ENCODE results near the gene WTAP.
"Not testable (repeated sequence)": the region's sequence is repeated elsewhere in the genome, so short reads cannot be mapped to it uniquely, and the experiment has no call there.

Gene WTAP

DNA sequence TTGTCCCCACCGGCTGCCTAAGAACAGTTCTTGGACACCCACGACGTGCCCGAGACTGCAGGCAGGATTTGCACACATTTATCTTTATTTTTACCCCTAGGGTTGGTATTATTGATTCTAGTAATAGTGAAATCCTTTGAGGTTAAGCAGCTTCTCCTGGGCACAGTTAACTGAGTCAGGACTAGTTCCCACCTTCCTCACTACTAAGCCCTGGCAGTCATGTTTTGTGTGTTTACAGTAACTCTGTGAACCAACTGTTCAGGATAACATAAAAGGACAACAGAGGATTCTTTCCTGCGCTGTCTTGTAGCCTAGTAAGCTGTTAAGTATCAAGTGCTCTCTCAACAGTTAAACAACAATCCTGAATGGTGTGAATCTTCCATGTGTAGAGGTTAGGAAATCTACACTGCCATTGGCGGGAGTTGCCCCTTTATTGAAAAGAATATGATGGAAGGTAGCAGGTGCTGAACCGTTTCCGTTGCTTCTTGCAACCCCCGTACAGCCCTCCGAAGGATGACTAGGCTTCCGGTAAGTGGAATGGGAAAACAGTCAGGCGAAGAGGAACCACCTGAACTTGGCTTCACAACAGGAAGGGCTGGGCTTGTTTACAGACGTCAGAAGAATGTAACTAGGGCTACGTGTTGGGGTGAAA is 33.3 kb upstream of the WTAP start:
- no peak for DNase-seq (ENCODE audit: low spot score)

DNA sequence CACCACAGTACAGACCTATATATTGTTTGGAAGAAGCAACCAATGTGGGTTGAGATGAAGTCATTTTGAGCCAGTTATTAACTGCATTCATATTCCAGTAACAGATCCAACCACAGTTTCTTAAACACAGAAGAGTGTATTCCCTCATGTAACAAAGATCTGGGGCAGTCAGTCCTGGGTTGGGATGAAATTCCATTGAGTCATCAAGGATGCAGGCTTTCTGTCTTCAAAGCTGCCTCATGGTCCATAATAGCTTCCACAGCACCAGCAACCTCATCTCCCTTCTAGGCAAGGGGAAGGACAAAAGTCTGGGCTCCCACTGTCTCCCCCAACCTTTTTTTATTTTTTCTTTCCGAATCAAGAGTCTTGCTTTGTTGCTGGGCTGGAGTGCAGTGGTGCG is 31.3 kb upstream of the WTAP start:
- DNase-seq (ENCODE audit: low spot score) = no peak

DNA sequence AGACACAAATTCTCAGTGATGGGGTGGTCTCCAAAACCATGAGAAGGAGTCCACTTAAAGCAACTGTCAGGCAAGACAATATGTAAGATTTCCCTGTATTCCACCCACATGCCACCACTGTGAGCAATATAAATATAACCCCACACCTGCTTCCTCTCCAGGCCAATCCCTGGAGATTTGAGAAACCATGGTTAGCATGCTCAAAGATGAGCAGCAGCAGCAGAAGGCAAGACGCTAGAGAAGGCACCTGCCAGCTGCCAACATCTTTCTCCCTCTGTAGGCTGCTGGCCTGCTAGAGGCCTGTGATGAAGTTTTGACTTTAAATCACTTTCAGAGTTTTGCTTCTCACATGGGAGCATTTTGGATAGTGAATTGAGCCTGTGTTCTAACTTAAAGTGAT is 26.3 kb upstream of the WTAP start:
- no peak for DNase-seq (ENCODE audit: low spot score)

GRCh38 chr6:159701413-159701999 is 25.8 kb upstream of the WTAP start:
- DNase-seq (ENCODE audit: low spot score) = no peak

GRCh38 chr6:159710603-159711002 is 16.7 kb upstream of the WTAP start:
- not testable (repeated sequence) for DNase-seq (ENCODE audit: low spot score)

GRCh38 chr6:159712389-159712788 is 14.9 kb upstream of the WTAP start:
- DNase-seq (ENCODE audit: low spot score) = not testable (repeated sequence)

DNA sequence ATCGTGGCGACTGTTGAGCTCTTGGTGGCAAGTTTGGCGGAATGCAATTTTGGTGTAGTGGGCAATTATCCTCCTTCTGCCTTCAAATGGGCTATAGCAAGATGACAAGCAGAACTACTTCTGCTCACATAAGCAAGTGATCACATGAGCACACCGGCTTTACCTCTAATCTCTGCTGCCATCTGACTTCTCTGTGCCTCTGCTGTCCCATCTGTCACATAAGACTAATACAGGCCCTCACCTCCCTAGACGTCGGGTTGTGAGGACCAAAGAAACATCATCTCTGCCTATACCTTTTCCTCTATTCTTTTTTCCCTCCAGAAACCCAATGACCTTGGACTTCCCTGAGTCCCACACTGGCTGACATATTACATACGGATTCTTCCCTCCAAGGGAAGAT is 13.3 kb upstream of the WTAP start:
- no peak for DNase-seq (ENCODE audit: low spot score)

GRCh38 chr6:159714404-159714803 is 12.9 kb upstream of the WTAP start:
- no peak for DNase-seq (ENCODE audit: low spot score)

- DNase-seq (ENCODE audit: low spot score) = no peak
Observed at GRCh38 chr6:159715166-159715565, 12.1 kb upstream of the WTAP start.

GRCh38 chr6:159715605-159716004 is 11.7 kb upstream of the WTAP start:
- no peak for DNase-seq (ENCODE audit: low spot score)

- no peak for DNase-seq (ENCODE audit: low spot score)
Observed at GRCh38 chr6:159716247-159717096, 10.8 kb upstream of the WTAP start.

GRCh38 chr6:159718634-159719033 is 8.7 kb upstream of the WTAP start:
- DNase-seq (ENCODE audit: low spot score) = no peak

DNA sequence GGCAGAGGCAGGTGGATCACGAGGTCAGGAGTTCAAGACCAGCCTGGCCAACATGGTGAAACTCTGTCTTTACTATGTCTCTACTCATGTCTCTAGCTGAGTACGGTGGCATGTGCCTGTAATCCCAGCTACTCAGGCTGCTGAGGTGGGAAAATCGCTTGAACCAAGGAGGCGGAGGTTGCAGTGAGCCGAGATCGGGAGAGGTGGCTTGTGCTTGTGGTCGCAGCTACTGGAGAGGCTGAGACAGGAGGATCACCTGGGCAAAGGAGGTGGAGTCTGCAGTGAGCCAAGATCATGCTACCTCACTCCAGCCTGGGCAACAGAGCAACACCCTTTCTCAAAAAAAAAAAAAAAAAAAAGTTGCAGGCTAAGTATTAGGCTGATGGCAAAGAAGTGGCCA is 8.0 kb upstream of the WTAP start:
- DNase-seq (ENCODE audit: low spot score) = no peak

DNA sequence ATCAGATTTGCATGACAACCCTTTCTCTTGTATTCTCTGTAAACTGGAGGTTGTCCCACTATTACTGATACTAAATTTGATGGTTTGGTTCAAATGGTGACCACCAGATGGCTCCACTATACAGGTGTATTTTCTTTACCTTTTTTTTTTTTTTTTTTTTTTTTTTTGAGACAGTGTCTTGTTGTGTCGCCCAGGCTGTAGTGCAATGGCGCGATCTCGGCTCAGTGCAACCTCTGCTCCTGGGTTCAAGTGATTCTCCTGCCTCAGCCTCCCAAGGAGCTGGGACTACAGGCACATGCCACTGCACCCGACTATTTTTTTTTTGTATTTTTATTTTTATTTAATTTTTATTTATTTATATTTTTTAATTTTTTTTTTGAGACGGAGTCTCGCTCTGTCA is 6.6 kb upstream of the WTAP start:
- DNase-seq (ENCODE audit: low spot score) = no peak

DNA sequence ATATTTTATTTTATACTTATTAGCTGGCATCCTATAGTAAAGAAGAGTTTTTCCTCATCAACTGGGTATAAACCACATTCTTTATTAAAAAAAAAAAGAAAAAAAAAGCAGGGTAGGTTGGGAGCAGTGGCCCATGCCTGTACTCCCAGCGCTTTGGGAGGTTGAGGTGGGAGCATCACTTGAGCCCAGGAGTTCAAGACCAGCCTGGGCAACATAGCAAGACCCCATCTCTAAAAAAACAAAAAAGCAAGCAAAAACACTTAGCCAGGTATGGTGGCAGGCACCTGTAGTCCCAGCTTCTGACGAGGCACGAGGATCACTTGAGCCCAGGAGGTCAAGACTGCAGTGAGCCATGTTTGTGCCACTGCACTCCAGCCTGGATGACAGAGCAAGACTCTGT is 5.3 kb upstream of the WTAP start:
- not testable (repeated sequence) for DNase-seq (ENCODE audit: low spot score)

DNA sequence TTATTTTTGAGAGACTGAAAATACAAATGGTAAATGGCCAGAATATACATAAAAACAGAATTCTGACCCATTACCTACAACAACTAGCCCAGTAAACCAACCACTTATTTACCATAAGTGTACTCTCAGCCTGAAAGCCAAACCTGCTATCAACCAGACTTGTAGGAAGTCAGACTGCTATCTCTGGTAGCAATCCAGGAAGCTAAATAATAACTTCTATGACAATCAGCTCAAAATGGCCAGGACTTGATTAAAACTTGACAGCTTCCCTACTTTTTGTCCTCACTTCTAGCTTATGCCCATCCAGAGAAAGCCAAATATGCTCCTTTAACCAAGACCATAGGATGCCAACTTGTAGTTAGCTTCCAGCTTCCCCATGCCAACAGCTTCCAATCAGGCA is 4.7 kb upstream of the WTAP start:
- DNase-seq (ENCODE audit: low spot score) = no peak

DNA sequence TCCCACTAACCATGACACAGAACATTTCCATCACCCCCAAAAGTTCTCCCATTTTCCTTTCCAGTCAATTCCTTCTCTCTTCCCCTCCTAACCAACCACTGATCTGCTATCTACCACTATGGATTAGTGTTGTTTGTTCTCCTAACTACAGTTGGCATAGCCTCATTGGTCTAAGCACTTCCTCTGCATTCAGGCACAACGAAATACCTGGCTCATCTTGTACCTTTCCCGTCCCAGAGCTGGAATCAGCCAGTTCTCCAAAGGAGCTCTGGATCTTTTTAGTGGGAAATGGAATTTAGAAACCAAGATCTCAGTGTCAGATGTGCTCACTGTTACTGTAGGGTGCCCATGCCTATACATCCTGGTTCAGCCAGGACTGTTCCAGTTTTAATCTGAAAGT is 4.0 kb upstream of the WTAP start:
- no peak for DNase-seq (ENCODE audit: low spot score)

DNA sequence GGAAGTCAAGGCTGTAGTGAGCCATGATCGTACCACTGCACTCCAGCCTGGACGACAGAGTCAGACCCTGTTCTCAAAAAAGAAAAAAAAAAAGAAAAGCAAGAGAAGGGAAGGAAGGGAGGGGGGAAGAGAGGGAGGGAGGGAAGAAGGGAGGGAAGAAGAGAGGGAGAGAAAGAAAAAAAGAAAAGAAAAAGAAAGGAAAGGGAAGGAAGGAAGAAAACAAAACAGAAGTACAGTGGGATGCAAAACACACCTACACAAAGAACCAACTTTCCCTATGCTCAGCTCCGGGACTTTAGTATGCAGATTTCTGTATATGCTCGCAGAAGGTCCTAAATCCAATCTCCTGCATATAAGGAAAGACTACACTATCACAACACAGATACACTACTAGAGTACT is 2.5 kb upstream of the WTAP start:
- no peak for DNase-seq (ENCODE audit: low spot score)

DNA sequence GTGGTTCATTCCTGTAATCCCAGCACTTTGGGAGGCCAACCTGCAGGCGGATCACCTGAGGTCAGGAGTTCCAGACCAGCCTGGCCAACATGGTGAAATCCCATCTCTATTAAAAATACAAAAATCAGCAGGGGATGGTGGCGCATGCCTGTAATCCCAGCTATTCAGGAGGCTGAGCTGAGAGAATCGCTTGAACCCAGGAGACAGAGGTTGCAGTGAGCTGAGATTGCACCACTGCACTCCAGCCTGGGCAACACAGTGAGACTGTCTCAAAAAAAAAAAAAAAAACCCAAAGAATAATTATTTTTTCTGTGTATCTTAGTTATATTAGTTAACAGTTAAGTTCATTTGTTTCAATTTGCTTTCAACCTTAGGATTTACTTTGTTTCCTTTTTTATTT is 2.1 kb upstream of the WTAP start:
- not testable (repeated sequence) for DNase-seq (ENCODE audit: low spot score)

DNA sequence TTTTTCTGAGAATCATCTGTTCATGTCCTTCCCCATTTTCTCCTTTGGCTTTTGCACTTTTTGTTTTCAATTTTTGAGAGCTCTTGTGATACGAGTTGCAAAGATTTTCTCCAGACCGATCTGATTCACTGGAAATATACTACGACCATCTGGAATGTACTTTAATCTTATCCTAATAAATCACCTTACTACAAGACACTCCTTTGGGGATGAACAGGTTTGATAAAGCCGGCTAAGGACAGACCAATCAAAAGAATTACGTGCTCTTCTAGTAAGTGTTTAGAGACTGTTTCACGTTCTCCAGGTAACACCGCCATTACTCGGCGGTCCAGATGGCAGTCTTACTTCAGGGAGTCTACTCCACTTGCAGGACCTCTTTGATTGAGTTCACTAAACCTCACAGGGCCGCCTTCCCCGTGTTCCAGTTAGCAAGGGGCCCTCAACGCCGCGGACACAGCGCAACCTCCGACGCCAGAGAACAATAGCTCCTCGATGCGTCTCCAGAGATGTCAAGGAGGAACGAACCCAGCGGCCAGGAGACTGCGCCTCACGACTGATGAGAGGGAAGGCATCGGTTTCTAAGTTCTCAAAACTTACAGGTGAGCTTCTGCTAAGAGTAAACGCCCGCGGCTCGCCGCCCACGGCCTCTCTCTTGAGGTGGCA is 920 bp upstream of the WTAP start:
- DNase-seq (ENCODE audit: low spot score) = no peak

DNA sequence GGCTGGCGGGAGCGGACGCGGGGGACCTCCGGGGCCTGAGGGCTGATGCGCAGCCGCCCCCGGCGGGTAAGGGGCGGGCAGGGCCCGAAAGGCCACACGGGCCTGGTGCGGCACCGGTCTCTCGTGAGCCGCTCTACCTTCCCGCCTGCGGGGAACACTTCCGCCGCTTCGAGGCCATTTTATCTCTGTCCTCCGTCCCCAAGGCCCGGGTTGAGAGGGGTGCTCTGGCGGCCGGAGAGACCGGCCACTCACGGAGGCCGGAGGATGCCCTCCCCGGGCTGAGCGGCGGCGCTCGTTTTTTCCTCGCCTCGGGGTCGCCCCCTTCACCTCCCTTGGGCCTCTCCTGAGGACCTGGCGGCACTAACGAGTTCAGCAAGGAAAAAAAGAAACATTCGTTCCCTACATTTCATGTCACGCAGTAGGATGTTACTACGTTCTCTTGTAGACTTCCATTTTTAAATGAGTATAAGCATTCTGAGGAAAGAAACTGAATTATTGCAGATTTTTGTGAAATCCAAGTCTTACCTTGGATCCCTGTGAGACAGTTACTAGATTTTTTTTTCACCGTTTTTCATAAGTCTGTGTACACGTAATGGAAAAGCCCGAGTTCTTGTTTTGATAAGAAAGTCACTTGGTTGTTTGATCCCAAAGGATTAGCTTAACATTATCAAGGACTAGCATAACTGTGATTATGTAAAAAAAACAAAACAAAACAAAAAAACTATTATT is 575 bp downstream of the WTAP start:
- no peak for DNase-seq (ENCODE audit: low spot score)

GRCh38 chr6:159728531-159728964 is 1.2 kb downstream of the WTAP start:
- no peak for DNase-seq (ENCODE audit: low spot score)
